Daoy (cell line): ENCODE results near the gene CLIC3. TPM values are rescaled to one million over a fixed set of nuclear protein-coding genes. Genes with fewer than 3 reads are reported as not detected.

Source experiments
- DNase-seq: peaks from one replicate; pipeline ENCODE4 v3.0.0-alpha.2; 2015; ENCODE audit warnings: low read depth
- total RNA-seq: library from RNA; depleted of rRNA; stranded (reverse); fragments of >200 nt; shearing (Covaris generic); gene quantifications from 2 replicates; pipeline ENCODE4 v1.2.3, GENCODE V29; 2014; rRNA removed

Gene CLIC3
- total RNA-seq, 1 experiment from 2014 or later = 3.9 TPM

- no peak for DNase-seq
Measured at GRCh38 chr9:136951541-136952320, 44.6 kb downstream of the CLIC3 start, which contains the start of gene LCN12. Gene LCN12, plus strand, starts transcription at chr9:136952273. Its CDS starts 55 bp downstream, at chr9:136952328.

GRCh38 chr9:136950656-136951276 lies 45.6 kb downstream of the CLIC3 start:
- DNase-seq = no peak

- DNase-seq = peak; percentile 98
Measured at GRCh38 chr9:136949817-136950655, 46.3 kb downstream of the CLIC3 start.

- no peak for DNase-seq
Measured at GRCh38 chr9:136949239-136949816, 47.0 kb downstream of the CLIC3 start.

GRCh38 chr9:136947955-136948510 lies 48.3 kb downstream of the CLIC3 start:
- peak; percentile 67 for DNase-seq

- DNase-seq = no peak
Measured at GRCh38 chr9:136947028-136947891, 49.1 kb downstream of the CLIC3 start.

GRCh38 chr9:136946228-136947027 lies 49.9 kb downstream of the CLIC3 start:
- no peak for DNase-seq

- no peak for DNase-seq
Measured at GRCh38 chr9:136945333-136946227, 50.8 kb downstream of the CLIC3 start.

Other genes starting within 250 kb of the CLIC3 start
- gene LCN6, start 248.0 kb downstream of the CLIC3 start, total RNA-seq = not detected in 2 replicates
- not detected in 2 replicates for gene LCN8, start 238.3 kb downstream of the CLIC3 start, total RNA-seq
- not detected in 2 replicates for gene LCN15, start 232.1 kb downstream of the CLIC3 start, total RNA-seq
- gene TMEM141, start 205.2 kb downstream of the CLIC3 start, total RNA-seq = 46.9 and 61.6 TPM in 2 replicates
- gene CCDC183, start 200.2 kb downstream of the CLIC3 start, total RNA-seq = 0.23 TPM in 1 of 2 replicates, not detected in the other
- 64.7 and 69.4 TPM in 2 replicates for gene RABL6, start 188.6 kb downstream of the CLIC3 start, total RNA-seq
- gene AJM1, start 154.1 kb downstream of the CLIC3 start, total RNA-seq = 0.18 and 0.74 TPM in 2 replicates
- gene PHPT1, start 147.2 kb downstream of the CLIC3 start, total RNA-seq = 67.5 and 92.7 TPM in 2 replicates
- 2.1 and 6.1 TPM in 2 replicates for gene MAMDC4, start 144.2 kb downstream of the CLIC3 start, total RNA-seq
- gene EDF1, start 130.3 kb downstream of the CLIC3 start, total RNA-seq = 379 and 424 TPM in 2 replicates
- 25.4 and 34.6 TPM in 2 replicates for gene TRAF2, start 110.1 kb downstream of the CLIC3 start, total RNA-seq
- gene FBXW5, start 51.8 kb downstream of the CLIC3 start, total RNA-seq = 98.8 and 99.2 TPM in 2 replicates
- 1.2 TPM in 1 of 2 replicates, not detected in the other for gene C8G, start 51.3 kb downstream of the CLIC3 start, total RNA-seq
- gene LCN12, start 44.3 kb downstream of the CLIC3 start, total RNA-seq = not detected in 2 replicates
- gene PTGDS, start 19.1 kb downstream of the CLIC3 start, total RNA-seq = not detected in 2 replicates
- not detected in 2 replicates for gene LCNL1, start 13.6 kb downstream of the CLIC3 start, total RNA-seq
- gene PAXX, start 4.1 kb downstream of the CLIC3 start, total RNA-seq = 60.5 and 66.9 TPM in 2 replicates
- gene ABCA2, start 31.7 kb upstream of the CLIC3 start, total RNA-seq = 1.2 and 2.2 TPM in 2 replicates
- gene FUT7, start 35.5 kb upstream of the CLIC3 start, total RNA-seq = not detected in 2 replicates
- 15.9 and 17.4 TPM in 2 replicates for gene NPDC1, start 49.6 kb upstream of the CLIC3 start, total RNA-seq
- gene ENTPD2, start 57.5 kb upstream of the CLIC3 start, total RNA-seq = not detected in 2 replicates
- 69.8 and 86.6 TPM in 2 replicates for gene SAPCD2, start 74.0 kb upstream of the CLIC3 start, total RNA-seq
- 6.1 and 12.4 TPM in 2 replicates for gene UAP1L1, start 80.9 kb upstream of the CLIC3 start, total RNA-seq
- gene MAN1B1, start 90.4 kb upstream of the CLIC3 start, total RNA-seq = 57.5 and 61.9 TPM in 2 replicates
- gene DPP7, start 118.2 kb upstream of the CLIC3 start, total RNA-seq = 23.0 and 35.4 TPM in 2 replicates
- gene GRIN1, start 142.6 kb upstream of the CLIC3 start, total RNA-seq = 0.06 TPM in 1 of 2 replicates, not detected in the other
- not detected in 2 replicates for gene LRRC26, start 173.5 kb upstream of the CLIC3 start, total RNA-seq
- not detected in 2 replicates for gene TMEM210, start 175.5 kb upstream of the CLIC3 start, total RNA-seq
- 11.3 and 23.5 TPM in 2 replicates for gene ANAPC2, start 192.0 kb upstream of the CLIC3 start, total RNA-seq
- 169 and 188 TPM in 2 replicates for gene SSNA1, start 192.1 kb upstream of the CLIC3 start, total RNA-seq
- 11.7 and 12.8 TPM in 2 replicates for gene TPRN, start 204.2 kb upstream of the CLIC3 start, total RNA-seq
- 62.3 and 65.4 TPM in 2 replicates for gene TMEM203, start 209.1 kb upstream of the CLIC3 start, total RNA-seq
- 14.3 and 15.3 TPM in 2 replicates for gene NDOR1, start 209.1 kb upstream of the CLIC3 start, total RNA-seq
- gene RNF208, start 225.7 kb upstream of the CLIC3 start, total RNA-seq = not detected in 2 replicates
- 0.91 TPM in 1 of 2 replicates, not detected in the other for gene CYSRT1, start 228.6 kb upstream of the CLIC3 start, total RNA-seq
- gene RNF224, start 230.9 kb upstream of the CLIC3 start, total RNA-seq = 0.21 TPM in 1 of 2 replicates, not detected in the other
- gene SLC34A3, start 234.3 kb upstream of the CLIC3 start, total RNA-seq = not detected in 2 replicates
- gene TUBB4B, start 244.7 kb upstream of the CLIC3 start, total RNA-seq = 294 and 321 TPM in 2 replicates